ENCODE measurements around the gene SLC23A1.
"Not testable (repeated sequence)": the region's sequence is repeated elsewhere in the genome, so short reads cannot be mapped to it uniquely, and the experiment has no call there.

The SLC23A1 gene

GRCh38 chr5:139371482-139372435 is 11.3 kb downstream of the SLC23A1 start:
- peak; percentile 64 for ATAC-seq
- no peaks in the 10 kb centered on the region for H3K27me3 Mint-ChIP-seq

GRCh38 chr5:139369181-139369580 is 13.9 kb downstream of the SLC23A1 start:
- no peaks in the 10 kb centered on the region for H3K9me3 Mint-ChIP-seq
- no peak overlapping the region for H3K27ac Mint-ChIP-seq
- no peak overlapping the region for H3K4me3 Mint-ChIP-seq
- ATAC-seq (no peak), DNase-seq (no peak)
- H3K27me3 Mint-ChIP-seq = no peaks in the 10 kb centered on the region
- H3K4me1 Mint-ChIP-seq = peaks cover 7% of the 10 kb centered on the region

More at GRCh38 chr5:139371482-139372435, 11.3 kb downstream of the SLC23A1 start:
- H3K27ac Mint-ChIP-seq = peak overlapping the region; percentile 14 to 72
- no peak overlapping the region for H3K4me3 Mint-ChIP-seq
- H3K4me1 Mint-ChIP-seq = peaks cover 7% of the 10 kb centered on the region
- no peaks in the 10 kb centered on the region for H3K9me3 Mint-ChIP-seq
- no peak for DNase-seq

- Mint-ChIP-seq H3K4me1 (peaks cover 8% of the 10 kb centered on the region), H3K27ac (no peak overlapping the region), H3K9me3 (no peaks in the 10 kb centered on the region), H3K27me3 (no peaks in the 10 kb centered on the region), H3K4me3 (no peak overlapping the region)
- no peak for ATAC-seq
- no peak for DNase-seq
Observed at GRCh38 chr5:139368613-139369012, 14.5 kb downstream of the SLC23A1 start.

GRCh38 chr5:139364466-139364865 is 18.6 kb downstream of the SLC23A1 start:
- no peaks in the 10 kb centered on the region for H3K27me3 Mint-ChIP-seq
- DNase-seq = no peak
- no peak overlapping the region for H3K4me3 Mint-ChIP-seq
- ATAC-seq = no peak
- H3K4me1 Mint-ChIP-seq = peaks cover 15% of the 10 kb centered on the region
- H3K9me3 Mint-ChIP-seq = no peaks in the 10 kb centered on the region
- H3K27ac Mint-ChIP-seq = no peak overlapping the region

- no peaks in the 10 kb centered on the region for H3K9me3 Mint-ChIP-seq
- no peaks in the 10 kb centered on the region for H3K27me3 Mint-ChIP-seq
- no peak overlapping the region for H3K4me3 Mint-ChIP-seq
- DNase-seq = no peak
- no peak overlapping the region for H3K27ac Mint-ChIP-seq
- ATAC-seq = no peak
- H3K4me1 Mint-ChIP-seq = peaks cover 15% of the 10 kb centered on the region
Observed at GRCh38 chr5:139363937-139364336, 19.2 kb downstream of the SLC23A1 start.

GRCh38 chr5:139361835-139362429 is 21.2 kb downstream of the SLC23A1 start:
- DNase-seq = no peak
- H3K4me3 Mint-ChIP-seq = no peak overlapping the region
- H3K9me3 Mint-ChIP-seq = no peaks in the 10 kb centered on the region
- no peak for ATAC-seq
- peaks cover 15% of the 10 kb centered on the region for H3K4me1 Mint-ChIP-seq
- H3K27me3 Mint-ChIP-seq = no peaks in the 10 kb centered on the region
- peak overlapping the region in 1 of 2 donors; percentile 17 for H3K27ac Mint-ChIP-seq

GRCh38 chr5:139360384-139360783 is 22.7 kb downstream of the SLC23A1 start:
- DNase-seq (no peak), ATAC-seq (no peak)
- Mint-ChIP-seq H3K27me3 (no peaks in the 10 kb centered on the region), H3K4me3 (no peak overlapping the region), H3K4me1 (peaks cover 27% of the 10 kb centered on the region), H3K27ac (peak overlapping the region; percentile 41 to 83), H3K9me3 (no peaks in the 10 kb centered on the region)

- no peak for DNase-seq
- H3K4me1 Mint-ChIP-seq = peaks cover 32% of the 10 kb centered on the region
- no peaks in the 10 kb centered on the region for H3K9me3 Mint-ChIP-seq
- no peak overlapping the region for H3K27ac Mint-ChIP-seq
- ATAC-seq = no peak
- no peaks in the 10 kb centered on the region for H3K27me3 Mint-ChIP-seq
- H3K4me3 Mint-ChIP-seq = no peak overlapping the region
Observed at GRCh38 chr5:139358064-139358463, 25.0 kb downstream of the SLC23A1 start.

GRCh38 chr5:139355900-139356299 is 27.2 kb downstream of the SLC23A1 start:
- not testable (repeated sequence) for DNase-seq, H3K27ac Mint-ChIP-seq, H3K4me3 Mint-ChIP-seq, ATAC-seq, H3K9me3 Mint-ChIP-seq, H3K27me3 Mint-ChIP-seq
- H3K4me1 Mint-ChIP-seq = peaks cover 31% of the 10 kb centered on the region

GRCh38 chr5:139354186-139354585 is 28.9 kb downstream of the SLC23A1 start:
- ATAC-seq (no peak), DNase-seq (no peak)
- Mint-ChIP-seq H3K4me3 (no peak overlapping the region), H3K4me1 (peaks cover 30% of the 10 kb centered on the region), H3K27ac (no peak overlapping the region), H3K27me3 (no peaks in the 10 kb centered on the region), H3K9me3 (no peaks in the 10 kb centered on the region)

GRCh38 chr5:139347863-139348262 is 35.2 kb downstream of the SLC23A1 start:
- ATAC-seq, H3K9me3 Mint-ChIP-seq, H3K4me3 Mint-ChIP-seq: not testable (repeated sequence)

GRCh38 chr5:139345442-139345841 is 37.7 kb downstream of the SLC23A1 start:
- H3K27me3 Mint-ChIP-seq, ATAC-seq, H3K4me3 Mint-ChIP-seq, H3K9me3 Mint-ChIP-seq, DNase-seq: not testable (repeated sequence)
- Mint-ChIP-seq H3K4me1 (peaks cover 76% of the 10 kb centered on the region), H3K27ac (peak overlapping the region in 1 of 2 donors; percentile 42)

More at GRCh38 chr5:139347863-139348262, 35.2 kb downstream of the SLC23A1 start:
- peaks cover 59% of the 10 kb centered on the region for H3K4me1 Mint-ChIP-seq
- not testable (repeated sequence) for H3K27ac Mint-ChIP-seq, DNase-seq, H3K27me3 Mint-ChIP-seq

- no peaks in the 10 kb centered on the region for H3K9me3 Mint-ChIP-seq
- no peak overlapping the region for H3K27ac Mint-ChIP-seq
- H3K4me1 Mint-ChIP-seq = peaks cover 71% of the 10 kb centered on the region
- DNase-seq (no peak), ATAC-seq (no peak)
- no peaks in the 10 kb centered on the region for H3K27me3 Mint-ChIP-seq
- peak overlapping the region in 1 of 2 donors; percentile 99 for H3K4me3 Mint-ChIP-seq
Observed at GRCh38 chr5:139344177-139344576, 38.9 kb downstream of the SLC23A1 start.

- H3K4me1 Mint-ChIP-seq = peaks cover 64% of the 10 kb centered on the region
- ATAC-seq = no peak
- H3K27ac Mint-ChIP-seq = peak overlapping the region; percentile 56 to 63
Observed at GRCh38 chr5:139343476-139343875, 39.6 kb downstream of the SLC23A1 start.

GRCh38 chr5:139342423-139342723 is 40.7 kb downstream of the SLC23A1 start:
- no peaks in the 10 kb centered on the region for H3K9me3 Mint-ChIP-seq
- H3K4me3 Mint-ChIP-seq = peak overlapping the region; percentile 94 to 99
- ATAC-seq (peak; percentile 82), DNase-seq (no peak)
- peaks cover 59% of the 10 kb centered on the region for H3K4me1 Mint-ChIP-seq
- peak overlapping the region; percentile 99 for H3K27ac Mint-ChIP-seq
- no peaks in the 10 kb centered on the region for H3K27me3 Mint-ChIP-seq

More at GRCh38 chr5:139343476-139343875, 39.6 kb downstream of the SLC23A1 start:
- DNase-seq = no peak
- H3K4me3 Mint-ChIP-seq = peak overlapping the region; percentile 94 to 99
- H3K27me3 Mint-ChIP-seq = no peaks in the 10 kb centered on the region
- no peaks in the 10 kb centered on the region for H3K9me3 Mint-ChIP-seq

Data from stimulated activated naive CD8-positive, alpha-beta T cell treated with anti-CD3 and anti-CD28 coated beads, Interleukin-15, amount 100 ng/mL, for 72 hours (primary cell).